Kidney glomerular epithelial cell (primary cell): ENCODE measurements around the gene EDAR.

Source experiments
- DNase-seq: peaks from one replicate; lab custom pipeline; 2025; lab: John Stamatoyannopoulos, UW

Gene EDAR

DNA sequence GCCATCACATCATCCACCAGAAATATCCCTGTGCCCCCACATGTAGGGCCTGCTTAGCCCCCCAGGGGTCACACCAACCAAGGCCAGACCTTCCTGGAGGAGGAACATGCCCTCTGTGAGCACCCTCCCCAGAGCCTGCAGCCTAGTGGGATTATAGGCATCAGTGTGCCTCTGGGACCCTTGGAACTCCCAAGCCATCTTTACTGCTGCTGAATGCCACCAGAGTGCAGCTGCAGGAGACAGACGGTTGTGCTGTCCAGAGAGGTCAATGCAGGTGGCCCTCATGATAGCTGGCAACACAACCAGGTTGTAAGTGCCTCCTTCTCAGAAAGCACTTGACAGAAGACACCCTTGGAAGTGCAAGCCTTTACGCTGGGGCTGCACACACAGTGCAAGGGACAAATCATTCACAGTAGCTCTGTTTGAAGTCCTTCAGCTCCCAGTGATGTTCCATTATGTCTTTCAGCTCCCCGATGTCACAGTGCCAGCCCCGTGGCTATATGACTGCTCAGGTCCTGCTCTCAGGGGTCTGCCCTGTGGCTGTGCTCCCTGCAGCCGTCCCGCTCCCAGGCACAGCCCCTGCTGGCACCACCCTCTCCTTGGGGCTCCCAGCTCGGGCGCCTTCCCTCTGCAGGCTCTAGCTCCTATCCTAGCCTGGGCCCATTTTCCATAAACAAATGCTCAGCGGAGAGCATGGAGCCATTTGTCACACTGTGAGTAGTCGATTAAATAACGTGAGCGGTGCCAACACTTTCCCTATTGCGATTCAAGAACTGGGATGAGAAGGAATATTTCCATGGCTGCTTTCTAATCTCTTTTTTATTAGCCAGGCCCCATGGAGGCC, 65.1 kb downstream of the EDAR start:
- DNase-seq = no peak

GRCh38 chr2:108923019-108923700, 65.9 kb downstream of the EDAR start:
- DNase-seq = no peak

- no peak for DNase-seq
Observed at GRCh38 chr2:108922141-108922915, 66.7 kb downstream of the EDAR start.

DNA sequence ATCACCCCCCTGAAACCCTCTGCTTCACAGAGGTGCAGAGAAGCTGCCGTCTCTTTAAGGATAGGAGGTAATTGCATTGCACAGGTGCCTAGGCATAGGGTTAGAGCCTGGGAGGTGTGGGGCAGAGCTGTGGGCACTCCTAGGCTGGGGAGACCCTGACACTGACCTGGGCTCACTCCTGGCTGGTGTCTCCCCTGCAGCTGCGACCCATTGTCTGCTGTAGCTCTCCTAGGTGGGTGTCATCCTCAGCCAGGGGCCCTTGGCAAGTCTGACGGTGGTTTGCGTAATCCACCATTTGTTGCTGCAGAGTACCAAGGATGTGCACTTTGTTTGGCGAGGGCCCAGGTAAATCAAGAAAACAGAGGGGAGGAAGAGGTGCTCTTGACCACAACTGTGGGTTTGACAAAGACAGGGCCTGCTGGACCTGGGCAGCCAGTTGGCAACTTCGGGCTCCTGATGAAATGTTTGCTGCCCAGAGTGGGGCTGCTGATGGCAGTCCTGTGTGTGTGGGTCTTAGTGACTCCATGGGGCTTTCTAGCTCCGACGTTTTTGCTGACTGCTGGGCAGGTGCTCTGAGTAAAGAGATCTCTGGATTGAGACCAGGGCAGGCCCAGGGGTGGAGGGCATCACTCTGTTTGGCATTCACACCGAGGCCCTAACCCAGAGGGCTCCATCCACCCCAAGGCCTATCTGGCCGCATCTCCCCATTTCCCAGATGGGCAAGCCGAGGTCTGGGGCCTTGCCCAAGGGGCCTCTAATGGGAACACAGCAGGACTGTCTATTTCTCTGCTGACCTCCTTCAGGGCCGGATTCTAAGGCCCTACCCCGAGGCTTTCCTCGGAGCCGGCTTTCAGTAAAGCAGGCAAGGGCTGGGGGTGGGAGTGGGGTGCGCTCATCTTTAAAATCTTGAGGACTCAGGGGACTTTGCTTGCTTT, 67.7 kb downstream of the EDAR start:
- no peak for DNase-seq

DNA sequence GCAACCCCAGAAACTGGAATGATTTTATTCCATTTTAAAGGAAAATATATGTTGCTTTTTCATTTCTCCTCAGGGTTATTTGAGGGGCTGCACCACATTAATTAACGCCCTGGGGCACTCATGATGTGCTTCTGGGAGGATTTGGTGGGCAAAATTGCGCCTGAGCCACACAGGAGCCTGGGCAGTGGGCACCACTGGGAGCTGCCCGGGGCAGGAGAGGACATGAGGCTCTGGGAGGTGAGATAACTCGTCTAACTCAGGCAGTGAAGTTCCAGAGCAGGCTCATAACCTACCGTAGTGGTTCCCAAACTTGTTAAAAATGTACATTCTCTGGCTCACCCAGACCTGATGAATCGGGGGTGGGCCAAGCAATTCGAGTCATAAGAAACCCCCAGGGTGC, 68.3 kb downstream of the EDAR start:
- no peak for DNase-seq

DNA sequence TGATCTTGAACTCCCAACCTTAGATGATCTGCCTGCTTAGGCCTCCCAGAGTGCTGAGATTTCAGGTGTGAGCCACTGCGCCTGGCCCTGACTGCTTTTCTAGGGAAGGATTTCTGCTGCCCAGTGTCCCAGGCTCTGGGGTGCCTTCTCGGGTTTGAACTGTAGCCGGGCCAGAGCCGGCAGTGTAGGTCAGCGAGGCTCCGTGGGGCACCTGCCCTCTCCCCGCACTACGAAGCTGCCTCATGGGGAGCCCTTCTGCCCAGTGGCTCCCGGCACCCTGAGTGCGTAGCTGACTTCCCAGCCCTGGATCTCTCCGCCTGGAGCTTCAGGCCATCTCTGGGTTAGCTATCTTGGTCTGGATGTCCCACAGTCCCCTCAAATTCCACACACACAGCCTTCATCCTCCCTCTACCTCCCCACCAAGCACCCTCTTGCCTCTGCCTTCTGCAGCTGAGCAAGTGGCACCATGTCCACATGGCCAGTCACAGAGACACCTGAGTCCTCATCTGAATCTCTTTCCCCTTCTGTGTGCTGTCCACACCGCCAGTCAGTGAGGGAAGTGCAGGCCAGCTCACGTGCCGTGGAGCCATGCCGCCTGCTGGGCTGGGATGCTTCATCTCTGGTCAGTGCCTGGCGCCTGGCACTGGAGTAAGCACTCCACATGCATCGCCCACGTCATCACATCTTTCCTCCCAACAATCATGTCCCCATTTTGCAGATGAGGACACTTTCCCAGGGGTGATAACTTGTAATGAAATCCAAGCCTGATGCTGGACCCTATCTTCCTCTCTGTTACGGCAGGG, 69.2 kb downstream of the EDAR start:
- DNase-seq = no peak

DNA sequence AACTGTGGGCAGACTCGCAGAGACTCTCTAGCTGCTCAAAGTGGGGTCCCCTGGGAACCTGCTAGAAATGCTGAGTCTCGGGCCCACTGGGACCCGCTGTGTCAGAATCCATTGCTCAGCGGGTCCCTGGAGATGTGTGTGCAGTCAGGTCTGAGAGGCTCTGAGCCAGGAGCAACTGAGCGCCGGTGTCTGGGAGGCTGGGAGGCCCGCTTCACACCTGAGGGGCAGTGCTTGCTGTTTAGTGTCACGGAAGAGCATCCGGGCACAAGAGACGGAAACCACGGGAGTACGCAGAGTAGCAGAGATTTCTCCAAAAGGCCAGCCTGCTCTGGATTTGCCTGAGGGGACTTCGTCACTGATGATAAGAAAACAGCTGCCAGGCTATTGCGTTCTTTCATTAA, 70.1 kb downstream of the EDAR start:
- DNase-seq = no peak

DNA sequence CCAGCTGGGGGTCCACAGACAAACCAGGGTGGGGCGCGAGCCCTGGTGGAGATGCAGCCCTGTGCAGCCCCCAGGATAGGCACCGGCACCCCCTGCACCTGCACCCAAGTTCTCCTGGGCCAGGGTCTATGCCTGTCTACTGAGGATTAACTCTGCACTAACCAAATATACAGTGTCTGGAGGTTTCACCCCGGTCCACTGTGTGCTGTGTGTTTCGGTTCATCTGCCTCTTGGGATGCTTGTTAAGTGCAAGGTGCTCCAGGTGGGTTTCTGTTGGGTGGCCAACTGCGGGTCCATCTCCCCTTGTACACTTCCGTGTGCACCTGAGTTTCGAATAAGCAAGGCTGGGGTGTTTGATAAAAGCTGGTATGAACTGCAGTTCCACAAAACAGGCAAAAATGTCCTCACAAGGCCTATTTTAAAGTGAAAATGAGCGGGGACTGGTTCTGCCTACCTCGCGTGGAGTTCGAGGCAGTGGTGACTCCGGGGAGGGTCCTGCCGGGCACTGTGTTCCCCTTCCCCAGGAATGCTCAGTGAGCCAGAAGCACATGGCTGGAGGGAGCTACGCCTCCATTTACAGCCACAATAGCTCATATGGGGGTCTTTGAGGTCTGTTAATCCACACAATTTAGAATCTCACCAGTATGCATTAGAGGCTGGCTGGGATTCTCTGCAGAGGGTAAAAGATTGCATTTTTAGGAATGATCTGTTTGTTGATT, 70.7 kb downstream of the EDAR start:
- DNase-seq = no peak

DNA sequence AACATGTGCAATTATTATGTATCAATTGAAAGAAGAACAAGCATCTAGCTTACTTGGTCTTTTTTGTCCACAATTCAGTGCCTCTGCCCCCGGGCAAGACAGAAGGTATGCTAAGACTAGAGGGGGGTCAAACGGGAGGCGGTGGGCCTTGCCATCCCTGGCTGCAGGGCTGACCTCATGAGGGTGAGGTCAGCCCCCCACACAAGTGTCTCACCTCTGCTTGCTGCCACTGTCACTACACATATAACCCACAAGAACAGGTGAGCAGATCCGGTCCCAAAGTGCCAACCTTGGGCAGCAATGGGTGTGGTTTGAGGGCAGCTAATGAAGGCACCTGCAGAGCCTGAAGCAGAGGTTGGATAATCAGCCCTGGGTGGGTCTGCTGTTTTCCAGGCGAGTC, 71.5 kb downstream of the EDAR start:
- DNase-seq = no peak

GRCh38 chr2:108916796-108917421, 72.1 kb downstream of the EDAR start:
- DNase-seq = no peak

DNA sequence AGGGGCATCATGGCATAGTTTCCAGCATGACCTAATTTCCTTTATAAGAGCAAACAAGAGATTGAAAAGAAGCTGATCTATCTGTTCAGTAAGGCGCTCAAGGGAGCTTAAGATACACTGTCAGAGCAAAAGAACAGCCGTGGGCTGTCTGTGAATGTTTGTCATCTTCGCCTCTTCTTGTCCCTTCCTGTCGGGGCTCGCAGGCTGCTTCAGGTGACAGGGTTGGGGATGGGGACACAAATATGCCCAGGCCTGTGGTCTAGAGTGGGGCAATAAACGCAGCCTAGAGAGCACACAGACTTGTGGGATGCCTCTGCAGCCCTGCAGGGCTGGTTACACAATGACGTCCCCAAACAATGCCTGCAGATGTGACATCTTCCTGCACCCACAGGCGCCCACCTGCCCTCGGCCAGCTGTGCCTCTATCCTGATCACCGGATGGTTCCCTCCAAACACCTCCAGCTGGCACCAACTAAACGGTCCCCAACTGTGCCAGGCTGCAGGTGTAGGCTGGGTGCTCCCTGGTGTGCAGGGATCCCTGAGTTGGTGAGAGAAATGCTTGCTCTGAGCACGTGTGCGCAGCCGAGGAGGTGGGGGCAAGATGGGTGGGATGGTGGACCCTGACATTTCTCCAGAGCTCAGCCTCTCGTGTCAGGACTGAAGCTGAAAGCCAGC, 72.8 kb downstream of the EDAR start:
- no peak for DNase-seq

DNA sequence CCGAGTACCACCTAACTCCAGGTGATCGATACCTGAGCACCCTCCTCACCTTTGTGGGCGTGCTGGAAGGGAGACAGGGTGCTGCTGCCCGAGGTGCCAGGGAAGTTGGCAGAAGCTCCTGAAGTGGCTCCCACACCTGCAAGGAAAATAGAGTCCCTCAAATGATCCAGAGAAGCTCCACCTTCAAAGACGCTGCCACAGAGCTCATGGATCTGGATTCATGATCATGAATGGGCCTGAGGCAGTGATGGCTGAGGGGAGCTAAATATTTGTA, 76.5 kb downstream of the EDAR start:
- DNase-seq = no peak

GRCh38 chr2:108911807-108912628, 77.0 kb downstream of the EDAR start:
- DNase-seq = no peak

- DNase-seq = no peak
Observed at GRCh38 chr2:108911401-108911800, 77.6 kb downstream of the EDAR start.

DNA sequence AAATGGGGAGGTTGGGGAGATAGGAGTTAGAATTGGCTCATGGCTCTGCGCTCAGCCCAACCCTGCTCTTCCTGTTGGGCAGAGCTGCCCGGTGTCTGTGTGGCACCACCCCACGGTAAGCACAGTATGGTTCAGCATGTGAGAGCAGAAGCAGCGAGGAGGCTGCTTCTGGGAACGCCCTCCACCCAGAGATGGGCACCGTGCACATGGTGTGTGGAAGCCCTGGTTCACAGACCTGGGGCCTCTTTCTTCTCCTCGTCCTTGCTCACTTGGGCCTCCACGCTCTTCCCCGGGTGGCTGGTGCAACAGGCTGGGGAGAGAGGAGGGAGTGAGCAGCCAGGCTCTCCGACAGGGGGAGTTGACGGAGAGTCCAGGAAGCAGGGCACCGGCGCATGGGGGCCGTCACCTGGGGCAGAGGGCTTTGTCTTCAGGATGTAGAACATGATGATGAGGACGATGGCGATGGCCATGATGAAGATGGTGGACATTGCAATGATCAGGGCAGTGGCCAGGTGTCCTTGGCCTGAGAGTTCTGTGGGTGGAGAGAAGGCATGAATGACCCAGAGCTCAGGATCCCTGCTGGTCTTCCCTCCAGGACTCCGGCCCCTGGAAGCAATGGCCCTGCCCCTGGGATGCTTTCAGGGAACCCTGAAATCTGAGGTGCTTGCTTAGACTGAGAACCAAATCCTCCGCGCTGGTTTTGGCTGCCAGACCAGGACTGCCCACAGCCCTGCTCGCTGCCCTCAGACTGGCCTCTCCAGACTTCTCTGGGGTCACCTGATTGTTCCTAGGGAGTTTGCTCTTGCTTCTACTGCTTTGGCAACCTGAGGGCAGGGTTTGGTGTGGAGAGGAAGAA, 78.3 kb downstream of the EDAR start:
- DNase-seq = no peak

DNA sequence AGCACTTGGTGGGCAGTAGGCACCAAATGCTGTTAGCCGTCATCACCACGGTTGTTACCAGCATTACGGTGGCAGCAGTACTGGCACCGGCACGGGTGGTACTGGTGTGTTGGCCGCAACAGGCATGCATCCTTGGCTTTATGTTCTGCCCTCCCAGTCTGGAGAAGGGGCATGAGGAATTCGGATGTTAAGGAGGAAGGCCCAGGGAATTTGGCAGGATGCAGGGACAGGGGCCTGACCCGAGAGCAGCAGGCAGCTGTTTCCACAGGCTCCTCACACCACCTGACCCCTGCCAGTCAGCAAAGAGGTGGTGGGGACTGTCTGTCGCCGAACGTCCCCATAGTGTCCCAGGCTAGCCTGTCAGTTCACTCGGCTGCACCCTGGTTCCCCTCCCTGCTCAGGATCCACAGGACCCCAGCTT, 79.0 kb downstream of the EDAR start:
- DNase-seq = no peak

DNA sequence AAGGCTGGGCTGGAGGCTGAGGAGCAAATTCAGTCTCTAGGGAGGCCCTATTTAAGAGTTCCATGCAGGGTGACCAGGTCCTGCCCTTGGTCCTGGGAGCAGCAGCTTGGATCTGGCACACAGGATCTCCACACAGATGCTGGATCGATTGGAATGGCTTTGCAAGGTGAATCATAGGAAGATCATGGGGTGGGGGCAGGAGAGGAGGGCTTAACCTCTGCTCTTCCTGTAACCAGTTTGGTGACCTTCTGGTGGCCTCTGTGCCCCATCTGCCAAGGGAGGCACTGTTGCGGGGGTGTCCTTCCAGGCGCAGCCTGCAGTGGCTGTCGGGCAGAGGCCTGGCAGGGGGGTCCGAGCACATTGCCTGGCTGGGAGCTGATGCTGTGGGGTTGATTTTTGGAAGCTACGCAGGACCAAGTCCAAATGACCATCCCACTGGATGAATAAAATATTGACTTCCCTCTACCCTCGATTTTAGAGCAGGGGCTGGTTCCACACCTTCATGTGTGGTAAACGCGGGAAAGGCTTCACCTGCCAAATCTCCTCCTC, 79.7 kb downstream of the EDAR start:
- no peak for DNase-seq
